ENCODE measurements around the gene ATXN1. TPM values are rescaled to one million over a fixed set of nuclear protein-coding genes. Genes with fewer than 3 reads are reported as not detected.
A peak's percentile ranks its signal among the peaks of the same experiment; 100 is the strongest.

The ATXN1 gene
- total RNA-seq, 4 donors from 2014 or later = 38.7 to 78.3 (median 62.6) TPM

- H3K27me3 ChIP-seq = no peaks in the 10 kb centered on the region
- no peak for ATAC-seq
- no peak overlapping the region for H3K4me3 ChIP-seq
- no peak overlapping the region for H3K27ac ChIP-seq
- no peaks in the 10 kb centered on the region for H3K9me3 ChIP-seq
- peaks cover 0 to 26% (median 0%) of the 10 kb centered on the region in 3 donors for H3K4me1 ChIP-seq
- WGBS, 2 donors (ENCODE audit: low coverage in 1 of 2) = 56 to 67% methylated on average over 1 of the region's 1 CpG
- TF ChIP-seq CTCF (IDR thresholded peaks at IDR 0.05) = no peak
- no peak for TF ChIP-seq POLR2AphosphoS5 (IDR thresholded peaks at IDR 0.05)
- TF ChIP-seq POLR2A (IDR thresholded peaks at IDR 0.05) = no peak
- TF ChIP-seq EP300 (IDR thresholded peaks at IDR 0.05) = no peak
- H3K36me3 ChIP-seq = no peaks in the 10 kb centered on the region
These were observed 263.0 kb downstream of the ATXN1 start for GRCh38 chr6:16498237-16498636.

- Histone ChIP-seq H3K36me3 (no peaks in the 10 kb centered on the region), H3K4me1 (peaks cover 0 to 26% (median 0%) of the 10 kb centered on the region in 3 donors), H3K27ac (no peak overlapping the region), H3K4me3 (no peak overlapping the region), H3K27me3 (no peaks in the 10 kb centered on the region), H3K9me3 (no peaks in the 10 kb centered on the region)
- no peak for ATAC-seq
- WGBS, 2 donors (ENCODE audit: low coverage in 1 of 2) = 21 to 40% methylated on average over 6 to 11 of the region's 11 CpGs
- TF ChIP-seq CTCF (IDR thresholded peaks at IDR 0.05) (no peak), POLR2AphosphoS5 (IDR thresholded peaks at IDR 0.05) (peak; percentile 82)
These were observed 264.1 kb downstream of the ATXN1 start for GRCh38 chr6:16496991-16497801.

GRCh38 chr6:16496210-16496609 lies 265.1 kb downstream of the ATXN1 start:
- H3K27ac ChIP-seq = no peak overlapping the region
- H3K36me3 ChIP-seq = no peaks in the 10 kb centered on the region
- H3K9me3 ChIP-seq = no peaks in the 10 kb centered on the region
- TF ChIP-seq EP300 (IDR thresholded peaks at IDR 0.05) (no peak), CTCF (IDR thresholded peaks at IDR 0.05) (no peak), POLR2A (IDR thresholded peaks at IDR 0.05) (no peak), POLR2AphosphoS5 (IDR thresholded peaks at IDR 0.05) (no peak)
- H3K27me3 ChIP-seq = no peaks in the 10 kb centered on the region
- no peak overlapping the region for H3K4me3 ChIP-seq
- peaks cover 0 to 26% (median 0%) of the 10 kb centered on the region in 3 donors for H3K4me1 ChIP-seq
- no peak for ATAC-seq
- 76 to 100% methylated on average over 3 to 5 of the region's 5 CpGs for whole genome bisulfite sequencing, 2 donors (ENCODE audit: low coverage in 1 of 2)

GRCh38 chr6:16494793-16495192 lies 266.5 kb downstream of the ATXN1 start:
- WGBS, 2 donors (ENCODE audit: low coverage in 1 of 2) = 51 to 52% methylated on average over 3 of the region's 3 CpGs
- Histone ChIP-seq H3K27ac (no peak overlapping the region), H3K9me3 (no peaks in the 10 kb centered on the region), H3K4me1 (peaks cover 0 to 26% (median 0%) of the 10 kb centered on the region in 3 donors), H3K4me3 (no peak overlapping the region), H3K36me3 (no peaks in the 10 kb centered on the region), H3K27me3 (no peaks in the 10 kb centered on the region)
- no peak for ATAC-seq
- TF ChIP-seq EP300 (IDR thresholded peaks at IDR 0.05) = no peak
- TF ChIP-seq CTCF (IDR thresholded peaks at IDR 0.05) = no peak
- TF ChIP-seq POLR2AphosphoS5 (IDR thresholded peaks at IDR 0.05) = no peak
- no peak for TF ChIP-seq POLR2A (IDR thresholded peaks at IDR 0.05)

GRCh38 chr6:16493802-16494201 lies 267.5 kb downstream of the ATXN1 start:
- Histone ChIP-seq H3K4me1 (peaks cover 0 to 33% (median 0%) of the 10 kb centered on the region in 3 donors), H3K9me3 (no peaks in the 10 kb centered on the region), H3K4me3 (no peak overlapping the region), H3K36me3 (no peaks in the 10 kb centered on the region), H3K27ac (no peak overlapping the region), H3K27me3 (no peaks in the 10 kb centered on the region)
- TF ChIP-seq CTCF (IDR thresholded peaks at IDR 0.05) = no peak
- no peak for TF ChIP-seq POLR2A (IDR thresholded peaks at IDR 0.05)
- no peak for TF ChIP-seq POLR2AphosphoS5 (IDR thresholded peaks at IDR 0.05)
- TF ChIP-seq EP300 (IDR thresholded peaks at IDR 0.05) = no peak
- ATAC-seq = no peak

Data from gastroesophageal sphincter (tissue), 4 donors.